DOHH2 (cell line): Measurements from ENCODE around the gene TENT5D.

Source experiments
- H3F3A ChIP-seq: fragments of 200-600 bp; sonication (generic), shearing (Covaris generic); 2 replicates; pipeline ENCODE4 v1.6.0; 2016; ENCODE audit warnings: antibody characterized with exemption, mild to moderate bottlenecking; ENCODE audit not compliant: control insufficient read depth, insufficient read depth
- H3K27ac ChIP-seq: fragments of 200-600 bp; sonication (generic); 2 replicates; pipeline ENCODE4 v1.5.1; 2014; ENCODE audit warnings: low read depth, mild to moderate bottlenecking, low read length, moderate library complexity
- H3K27me3 ChIP-seq: fragments of 200-600 bp; sonication (generic); 2 replicates; pipeline ENCODE4 v1.6.1; 2014; ENCODE audit warnings: mild to moderate bottlenecking, low read length, mixed read lengths; ENCODE audit not compliant: control insufficient read depth
- H3K36me3 ChIP-seq: fragments of 200-600 bp; sonication (generic); 2 replicates; pipeline ENCODE4 v1.6.1; 2014; ENCODE audit warnings: mild to moderate bottlenecking, low read length, moderate library complexity, mixed read lengths; ENCODE audit not compliant: control insufficient read depth
- H3K4me1 ChIP-seq: fragments of 200-600 bp; sonication (generic); 2 replicates; pipeline ENCODE4 v1.6.1; 2014; ENCODE audit warnings: mild to moderate bottlenecking, low read length, mixed read lengths; ENCODE audit not compliant: control insufficient read depth
- H3K4me2 ChIP-seq: fragments of 200-600 bp; sonication (generic); 2 replicates; pipeline ENCODE4 v1.6.0; 2014; ENCODE audit warnings: mild to moderate bottlenecking, low read length, moderate library complexity
- H3K4me3 ChIP-seq: fragments of 200-600 bp; sonication (generic); 2 replicates; pipeline ENCODE4 v1.5.1; 2014; ENCODE audit warnings: mild to moderate bottlenecking, low read length, mixed read lengths
- H3K79me2 ChIP-seq: fragments of 200-600 bp; sonication (generic); 2 replicates; pipeline ENCODE4 v1.6.1; 2014; ENCODE audit warnings: mild to moderate bottlenecking, low read length, mixed read lengths; ENCODE audit not compliant: control insufficient read depth
- H3K9me2 ChIP-seq: fragments of 200-600 bp; sonication (generic); replicated peaks from 2 replicates; pipeline ENCODE4 v1.6.1; 2014; ENCODE audit warnings: mild to moderate bottlenecking, low read length, mixed read lengths; ENCODE audit not compliant: control insufficient read depth
- H3K9me3 ChIP-seq: fragments of 200-600 bp; sonication (generic); 2 replicates; pipeline ENCODE4 v1.6.1; 2014; ENCODE audit warnings: antibody characterized with exemption, low read length, mixed read lengths; ENCODE audit not compliant: control insufficient read depth, insufficient read depth
- H4K20me1 ChIP-seq: fragments of 200-600 bp; sonication (generic); 2 replicates; pipeline ENCODE4 v1.6.0; 2014; ENCODE audit warnings: low read depth, mild to moderate bottlenecking, antibody characterized with exemption, low read length, moderate library complexity; ENCODE audit not compliant: control insufficient read depth, insufficient read depth
- EZH2phosphoT487 ChIP-seq: fragments of 200-600 bp; sonication (generic); IDR thresholded peaks from 2 replicates; pipeline ENCODE4 v1.6.1; 2017; ENCODE audit warnings: borderline replicate concordance, mild to moderate bottlenecking, antibody characterized with exemption, low read length, moderate library complexity, mixed read lengths
- TF ChIP-seq, protein P1 (sequence below): fragments of 200-600 bp; sonication (generic); IDR thresholded peaks from one replicate; pipeline ENCODE4 v1.5.1; 2014; ENCODE audit warnings: antibody characterized with exemption, mild to moderate bottlenecking, low read depth, low read length; ENCODE audit not compliant: poor library complexity, severe bottlenecking

The TENT5D gene

DNA sequence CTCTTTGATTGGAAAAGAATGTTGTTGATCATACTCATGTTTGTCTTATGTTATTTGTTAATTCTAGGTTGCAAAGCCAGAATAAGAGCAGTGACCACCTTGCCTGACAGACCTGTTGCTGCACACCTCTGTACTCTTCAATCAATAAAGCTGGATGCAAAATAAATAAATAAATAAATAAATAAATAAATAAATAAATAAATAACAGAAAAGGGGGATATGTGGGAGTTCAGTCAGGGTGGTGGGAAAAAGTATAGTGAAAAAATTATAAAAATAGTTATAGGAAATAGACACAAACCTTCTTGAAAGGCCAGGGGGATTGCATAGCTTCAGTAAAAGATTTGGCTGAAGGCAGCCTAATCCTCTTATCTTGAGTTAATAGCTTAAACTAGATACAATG lies 51.3 kb downstream of the TENT5D start:
- Histone ChIP-seq H3K36me3 (no peaks in the 10 kb centered on the region), H3K9me2 (no peaks in the 10 kb centered on the region), H3K4me3 (no peak overlapping the region), H3F3A (no peaks in the 10 kb centered on the region), H4K20me1 (no peaks in the 10 kb centered on the region), H3K27ac (no peak overlapping the region), H3K79me2 (no peaks in the 10 kb centered on the region), H3K9me3 (no peaks in the 10 kb centered on the region), H3K27me3 (no peaks in the 10 kb centered on the region), H3K4me2 (no peak overlapping the region), H3K4me1 (no peaks in the 10 kb centered on the region)
- no peak for TF ChIP-seq EZH2phosphoT487
- TF ChIP-seq, protein P1, sequence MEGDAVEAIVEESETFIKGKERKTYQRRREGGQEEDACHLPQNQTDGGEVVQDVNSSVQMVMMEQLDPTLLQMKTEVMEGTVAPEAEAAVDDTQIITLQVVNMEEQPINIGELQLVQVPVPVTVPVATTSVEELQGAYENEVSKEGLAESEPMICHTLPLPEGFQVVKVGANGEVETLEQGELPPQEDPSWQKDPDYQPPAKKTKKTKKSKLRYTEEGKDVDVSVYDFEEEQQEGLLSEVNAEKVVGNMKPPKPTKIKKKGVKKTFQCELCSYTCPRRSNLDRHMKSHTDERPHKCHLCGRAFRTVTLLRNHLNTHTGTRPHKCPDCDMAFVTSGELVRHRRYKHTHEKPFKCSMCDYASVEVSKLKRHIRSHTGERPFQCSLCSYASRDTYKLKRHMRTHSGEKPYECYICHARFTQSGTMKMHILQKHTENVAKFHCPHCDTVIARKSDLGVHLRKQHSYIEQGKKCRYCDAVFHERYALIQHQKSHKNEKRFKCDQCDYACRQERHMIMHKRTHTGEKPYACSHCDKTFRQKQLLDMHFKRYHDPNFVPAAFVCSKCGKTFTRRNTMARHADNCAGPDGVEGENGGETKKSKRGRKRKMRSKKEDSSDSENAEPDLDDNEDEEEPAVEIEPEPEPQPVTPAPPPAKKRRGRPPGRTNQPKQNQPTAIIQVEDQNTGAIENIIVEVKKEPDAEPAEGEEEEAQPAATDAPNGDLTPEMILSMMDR = no peak

DNA sequence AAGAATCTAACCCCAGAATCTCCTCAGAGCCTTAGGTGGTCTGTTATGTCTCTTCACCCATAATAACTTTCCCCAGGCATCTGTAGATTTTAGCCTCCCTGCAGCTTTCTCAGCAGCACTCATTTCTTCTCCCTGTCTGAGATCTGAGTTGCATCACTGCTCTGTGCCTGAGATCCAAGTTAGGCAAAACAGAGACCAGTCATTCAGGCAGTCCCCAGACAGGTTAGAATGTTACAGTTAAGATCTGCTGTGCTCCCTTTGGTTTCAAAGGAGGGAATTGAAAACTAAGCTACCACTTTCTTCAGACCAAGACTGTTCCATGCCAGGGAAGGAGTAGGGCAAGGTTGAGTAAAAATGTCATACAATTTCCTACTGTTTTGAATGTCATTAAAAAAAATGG lies 65.3 kb downstream of the TENT5D start:
- Histone ChIP-seq H3K27me3 (no peaks in the 10 kb centered on the region), H3K79me2 (no peaks in the 10 kb centered on the region), H3F3A (no peaks in the 10 kb centered on the region), H4K20me1 (no peaks in the 10 kb centered on the region), H3K4me1 (no peaks in the 10 kb centered on the region), H3K9me3 (no peaks in the 10 kb centered on the region), H3K36me3 (no peaks in the 10 kb centered on the region), H3K27ac (no peak overlapping the region), H3K4me3 (no peak overlapping the region), H3K4me2 (no peak overlapping the region), H3K9me2 (no peaks in the 10 kb centered on the region)
- no peak for TF ChIP-seq EZH2phosphoT487
- TF ChIP-seq, protein P1 = no peak

DNA sequence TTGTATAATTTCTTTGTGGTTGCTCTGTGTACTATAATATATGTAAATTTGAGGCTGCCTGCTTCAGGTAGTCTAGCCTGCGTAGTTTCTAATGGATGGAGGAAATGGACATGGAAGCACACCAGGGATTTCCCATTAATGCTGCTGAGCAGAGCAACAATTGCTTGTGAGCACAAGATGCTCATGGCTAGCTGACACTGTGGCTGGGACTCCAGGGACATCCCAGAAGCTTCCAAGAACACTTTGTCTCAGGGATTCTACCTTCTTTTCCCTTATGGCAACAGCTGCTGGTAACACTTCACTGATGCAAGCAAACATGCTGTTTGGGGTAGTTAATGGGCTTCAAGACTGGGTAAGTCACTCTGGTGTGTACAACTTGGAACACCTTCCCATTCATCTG lies 66.1 kb downstream of the TENT5D start:
- no peaks in the 10 kb centered on the region for H4K20me1 ChIP-seq
- H3K4me1 ChIP-seq = no peaks in the 10 kb centered on the region
- H3K27me3 ChIP-seq = no peaks in the 10 kb centered on the region
- no peak overlapping the region for H3K4me2 ChIP-seq
- no peaks in the 10 kb centered on the region for H3K9me3 ChIP-seq
- no peaks in the 10 kb centered on the region for H3F3A ChIP-seq
- no peak for TF ChIP-seq EZH2phosphoT487
- TF ChIP-seq, protein P1 = no peak
- no peak overlapping the region for H3K27ac ChIP-seq
- H3K4me3 ChIP-seq = no peak overlapping the region
- no peaks in the 10 kb centered on the region for H3K79me2 ChIP-seq
- H3K36me3 ChIP-seq = no peaks in the 10 kb centered on the region
- no peaks in the 10 kb centered on the region for H3K9me2 ChIP-seq

DNA sequence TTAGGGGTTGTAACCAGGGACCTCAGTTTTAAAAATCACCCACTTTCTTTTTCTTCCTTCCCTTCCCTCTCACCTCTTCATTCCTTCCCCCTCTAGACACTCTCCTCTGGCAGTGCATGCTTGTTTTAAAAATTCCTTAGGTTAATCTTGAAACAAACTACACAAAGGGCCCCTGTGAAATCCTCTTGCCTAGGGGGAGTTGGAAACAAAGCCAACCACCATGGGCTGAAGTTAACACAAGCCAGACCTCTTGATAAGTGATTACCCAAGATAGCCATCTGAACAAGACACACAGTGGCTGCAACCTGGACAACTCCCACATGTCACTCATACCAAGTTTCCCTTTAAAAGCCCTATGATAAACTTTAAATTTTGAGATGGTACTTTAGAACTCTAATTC lies 68.9 kb downstream of the TENT5D start:
- Histone ChIP-seq H3K79me2 (no peaks in the 10 kb centered on the region), H3K9me2 (no peaks in the 10 kb centered on the region), H3K9me3 (no peaks in the 10 kb centered on the region), H3K4me2 (no peak overlapping the region), H3K27ac (no peak overlapping the region), H3F3A (no peaks in the 10 kb centered on the region), H4K20me1 (no peaks in the 10 kb centered on the region), H3K27me3 (no peaks in the 10 kb centered on the region), H3K4me3 (no peak overlapping the region), H3K4me1 (no peaks in the 10 kb centered on the region), H3K36me3 (no peaks in the 10 kb centered on the region)
- TF ChIP-seq, protein P1 = no peak
- no peak for TF ChIP-seq EZH2phosphoT487
